PC-3 (cell line): ENCODE data around the gene PPBP.

Experiments
- EZH2phosphoT487 ChIP-seq: fragments of 300-600 bp; sonication (generic); IDR thresholded peaks from 2 replicates; pipeline ENCODE4 v1.6.1; 2018; ENCODE audit warnings: mild to moderate bottlenecking, antibody characterized with exemption, low read length, borderline replicate concordance
- TF ChIP-seq, protein P1 (sequence below): fragments of 300-600 bp; sonication (generic); conservative IDR thresholded peaks from 2 replicates; pipeline ENCODE4 v1.5.1; 2017; ENCODE audit warnings: antibody characterized with exemption, low read depth, mild to moderate bottlenecking, low read length

DNA sequence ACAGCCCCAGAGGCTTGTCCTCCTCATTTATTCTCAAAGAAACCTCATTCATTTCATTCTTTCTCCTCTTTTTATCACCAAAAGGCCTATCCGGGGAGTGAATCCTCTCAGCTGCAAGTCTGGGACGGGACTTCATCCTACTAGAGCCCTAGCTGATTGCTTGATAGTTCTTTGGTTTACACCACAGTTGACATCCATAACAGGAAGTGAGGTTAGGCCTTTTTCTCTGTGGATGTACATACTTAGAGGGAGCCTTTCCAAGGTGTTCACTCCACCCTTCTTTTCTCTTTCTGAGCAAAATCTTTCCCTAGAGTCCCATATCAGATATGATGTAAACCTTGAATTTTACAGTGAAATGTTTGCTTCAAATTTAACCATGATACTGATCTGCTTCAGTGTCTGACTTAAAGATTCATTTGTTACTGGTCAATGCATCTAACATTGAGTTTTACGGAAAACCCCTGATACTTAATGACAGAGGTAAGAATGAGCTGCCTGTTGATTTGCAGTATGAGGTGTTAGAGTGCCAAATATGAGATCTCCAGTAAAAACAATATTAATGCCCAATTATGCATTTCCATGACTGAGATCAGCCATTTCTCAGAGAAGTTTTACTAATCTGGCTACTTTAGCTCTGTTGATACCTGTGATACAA lies 27.3 kb upstream of the PPBP start:
- no peak for TF ChIP-seq EZH2phosphoT487
- TF ChIP-seq, protein P1, sequence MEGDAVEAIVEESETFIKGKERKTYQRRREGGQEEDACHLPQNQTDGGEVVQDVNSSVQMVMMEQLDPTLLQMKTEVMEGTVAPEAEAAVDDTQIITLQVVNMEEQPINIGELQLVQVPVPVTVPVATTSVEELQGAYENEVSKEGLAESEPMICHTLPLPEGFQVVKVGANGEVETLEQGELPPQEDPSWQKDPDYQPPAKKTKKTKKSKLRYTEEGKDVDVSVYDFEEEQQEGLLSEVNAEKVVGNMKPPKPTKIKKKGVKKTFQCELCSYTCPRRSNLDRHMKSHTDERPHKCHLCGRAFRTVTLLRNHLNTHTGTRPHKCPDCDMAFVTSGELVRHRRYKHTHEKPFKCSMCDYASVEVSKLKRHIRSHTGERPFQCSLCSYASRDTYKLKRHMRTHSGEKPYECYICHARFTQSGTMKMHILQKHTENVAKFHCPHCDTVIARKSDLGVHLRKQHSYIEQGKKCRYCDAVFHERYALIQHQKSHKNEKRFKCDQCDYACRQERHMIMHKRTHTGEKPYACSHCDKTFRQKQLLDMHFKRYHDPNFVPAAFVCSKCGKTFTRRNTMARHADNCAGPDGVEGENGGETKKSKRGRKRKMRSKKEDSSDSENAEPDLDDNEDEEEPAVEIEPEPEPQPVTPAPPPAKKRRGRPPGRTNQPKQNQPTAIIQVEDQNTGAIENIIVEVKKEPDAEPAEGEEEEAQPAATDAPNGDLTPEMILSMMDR, result no peak
